ENCODE data around the gene PKD1L1.
"Not testable (repeated sequence)": the region's sequence is repeated elsewhere in the genome, so short reads cannot be mapped to it uniquely, and the experiment has no call there.

The PKD1L1 gene

DNA sequence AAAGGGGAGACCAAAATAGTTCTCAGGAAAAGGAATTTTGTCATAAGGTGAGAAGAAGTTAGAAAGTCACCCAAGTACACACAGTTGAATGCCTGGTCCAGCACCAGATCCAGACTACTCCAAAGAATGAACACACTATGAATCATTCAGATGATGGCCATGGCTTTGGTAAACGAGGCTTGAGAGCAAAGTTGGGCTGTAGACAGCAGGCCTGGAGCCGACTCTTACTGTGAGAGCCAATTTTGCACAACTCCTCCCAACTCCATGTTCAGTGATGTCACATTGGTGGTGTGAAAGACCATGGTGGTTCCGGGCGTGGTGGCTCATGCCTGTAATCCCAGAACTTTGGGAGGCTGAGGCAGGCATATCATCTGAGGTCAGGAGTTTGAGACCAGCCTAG is 131.6 kb downstream of the PKD1L1 start:
- no peak for DNase-seq (ENCODE audit: low spot score)

DNA sequence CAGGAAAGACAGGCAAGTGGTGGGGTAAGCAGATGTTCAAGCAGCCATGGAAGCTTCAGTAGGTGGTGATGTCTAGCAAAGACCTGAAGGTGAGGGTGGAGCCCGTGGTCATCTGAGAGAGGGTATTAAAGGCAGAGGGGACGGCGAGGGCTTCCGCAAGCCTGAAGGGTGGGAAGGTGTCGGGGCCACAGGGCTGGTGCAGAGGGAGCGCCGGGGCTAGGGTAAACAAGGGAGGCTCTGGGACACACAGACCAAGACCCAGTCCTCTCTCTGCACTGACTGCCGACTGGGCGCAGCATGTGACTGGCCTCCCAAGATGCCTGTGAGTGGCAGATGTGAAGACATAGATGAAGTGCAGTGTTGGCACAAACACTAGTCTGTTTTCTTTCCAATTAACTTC is 132.4 kb downstream of the PKD1L1 start:
- no peak for DNase-seq (ENCODE audit: low spot score)

DNA sequence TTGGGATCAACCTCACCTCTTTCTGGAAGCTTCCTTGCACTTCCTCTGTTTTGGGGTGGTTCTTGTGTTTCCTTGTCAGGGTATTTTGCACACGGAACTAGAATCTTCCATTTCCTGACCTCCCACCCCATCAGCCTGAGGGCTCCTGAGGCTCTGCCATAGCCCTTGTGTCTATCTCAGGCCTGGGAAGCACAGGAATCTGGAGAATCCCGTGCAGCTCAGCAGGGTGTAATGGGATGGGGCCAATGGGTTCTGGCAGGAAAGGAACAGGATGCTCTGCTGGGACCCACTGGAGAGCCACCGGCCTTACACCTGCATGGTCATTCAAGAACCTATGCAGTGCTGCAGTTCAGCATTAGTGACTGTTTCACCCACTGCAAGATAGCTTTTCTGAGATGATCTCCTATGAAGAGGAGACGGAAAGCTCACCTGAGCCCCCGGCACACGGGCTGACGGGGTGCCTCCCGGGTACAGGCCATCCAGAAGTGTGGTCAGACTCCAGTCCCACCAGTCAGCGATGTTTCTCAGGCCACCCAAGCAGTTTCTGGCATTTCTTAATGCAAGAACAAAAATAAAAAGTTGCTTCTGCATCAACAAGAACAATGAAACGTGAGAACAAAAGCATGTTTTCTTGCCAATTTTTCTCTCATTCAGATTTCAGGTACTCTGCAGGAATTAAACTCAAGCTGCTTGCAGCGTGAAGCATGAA is 133.2 kb downstream of the PKD1L1 start:
- no peak for DNase-seq (ENCODE audit: low spot score)

DNA sequence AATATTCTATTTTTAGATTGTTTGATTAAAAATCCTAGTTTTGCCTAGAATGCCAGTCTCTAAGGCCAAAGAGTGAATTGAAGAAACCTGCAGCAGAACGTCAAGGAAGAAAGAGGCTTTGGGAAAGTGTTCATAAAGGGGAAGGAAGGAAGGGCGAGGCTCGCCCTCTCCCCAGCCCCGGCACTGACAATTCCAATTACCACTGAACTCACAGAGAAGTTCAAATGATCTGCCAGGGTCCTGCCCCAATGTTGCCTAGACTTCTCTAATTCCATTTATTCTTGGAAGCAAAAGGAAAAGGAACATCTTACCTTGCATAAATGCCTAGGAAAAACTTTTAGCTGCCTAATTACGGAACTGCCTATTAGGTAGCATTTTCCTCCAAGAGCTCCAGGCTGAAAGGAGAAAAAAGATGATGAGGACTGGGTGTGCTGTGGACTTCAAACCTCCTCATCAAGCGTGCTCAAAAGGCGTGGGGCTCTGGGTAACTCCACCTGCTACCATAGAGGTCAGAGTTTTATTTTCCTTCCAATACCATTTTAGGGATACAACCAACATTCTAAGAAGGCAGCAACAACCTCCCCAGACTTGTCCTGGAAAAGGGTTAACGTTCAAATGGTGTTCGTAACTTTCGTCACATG is 134.5 kb downstream of the PKD1L1 start:
- no peak for DNase-seq (ENCODE audit: low spot score)

DNA sequence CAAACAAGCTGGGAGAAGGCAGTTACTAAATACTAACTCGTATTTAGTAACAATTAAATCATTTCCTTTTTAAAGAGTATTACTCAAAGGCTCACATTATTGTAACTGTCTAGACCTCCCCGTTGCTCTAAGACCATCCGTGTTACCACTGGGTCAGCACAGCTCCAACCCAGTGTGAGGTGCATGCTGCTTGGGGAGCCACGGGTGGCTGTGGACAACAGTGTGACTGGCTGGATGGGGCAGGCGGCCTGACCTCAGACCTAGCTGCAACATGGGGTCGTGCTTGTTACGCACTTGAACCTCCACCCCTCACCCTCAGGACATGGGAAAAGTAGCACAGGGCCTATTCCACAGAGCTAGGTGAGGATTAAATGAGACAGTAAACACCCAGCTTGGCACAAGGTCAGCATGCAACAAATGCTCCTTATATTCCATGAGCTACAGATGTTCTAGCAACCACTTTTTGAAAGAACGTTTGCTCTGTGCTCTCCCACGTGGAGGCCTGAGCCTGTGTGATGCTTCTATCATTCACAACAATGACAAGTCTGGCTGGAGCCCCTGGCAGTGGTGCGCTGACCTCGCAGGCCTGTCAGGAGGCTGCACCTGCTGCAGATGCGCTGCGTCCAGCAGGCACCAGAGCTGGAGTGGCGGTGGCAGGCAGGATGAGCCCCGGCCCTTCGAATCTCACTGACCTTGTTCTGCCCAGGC is 135.7 kb downstream of the PKD1L1 start:
- DNase-seq (ENCODE audit: low spot score) = no peak

DNA sequence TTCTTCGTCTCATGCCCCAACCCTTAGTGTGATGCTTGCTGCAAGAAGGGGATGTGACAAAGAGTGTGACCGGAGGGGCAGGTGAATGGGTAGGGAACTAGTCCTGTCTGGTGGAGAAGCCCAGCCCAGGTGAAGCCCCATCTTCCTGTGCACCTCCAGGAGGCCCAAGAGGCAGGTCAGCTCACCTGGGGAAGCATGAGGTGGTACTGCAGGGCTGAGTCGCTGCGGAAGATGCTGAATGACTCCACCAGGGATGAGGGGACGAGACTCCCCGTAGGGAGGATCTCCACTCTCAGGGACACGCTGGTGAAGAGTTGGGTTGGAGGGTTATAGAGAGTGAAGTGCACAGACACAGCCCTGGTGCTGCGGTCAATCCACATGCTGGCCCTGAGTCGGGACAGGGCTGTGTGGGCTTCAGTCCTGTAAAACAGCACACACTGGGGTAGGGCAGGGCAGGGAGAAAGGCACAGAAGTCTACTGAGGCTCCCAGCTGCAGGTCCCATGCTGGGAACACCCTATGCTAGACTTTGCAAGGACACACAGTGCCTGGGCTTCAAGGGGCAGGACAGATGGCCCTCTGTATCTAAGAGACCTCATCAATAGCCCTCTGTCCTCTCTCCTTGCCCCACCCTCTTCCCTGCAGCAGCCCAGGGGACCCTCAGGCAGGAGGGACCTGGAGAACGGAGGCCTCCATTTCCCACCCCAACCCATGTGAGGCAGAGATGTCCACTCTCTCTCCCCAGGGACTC is 136.5 kb downstream of the PKD1L1 start:
- DNase-seq (ENCODE audit: low spot score) = no peak

DNA sequence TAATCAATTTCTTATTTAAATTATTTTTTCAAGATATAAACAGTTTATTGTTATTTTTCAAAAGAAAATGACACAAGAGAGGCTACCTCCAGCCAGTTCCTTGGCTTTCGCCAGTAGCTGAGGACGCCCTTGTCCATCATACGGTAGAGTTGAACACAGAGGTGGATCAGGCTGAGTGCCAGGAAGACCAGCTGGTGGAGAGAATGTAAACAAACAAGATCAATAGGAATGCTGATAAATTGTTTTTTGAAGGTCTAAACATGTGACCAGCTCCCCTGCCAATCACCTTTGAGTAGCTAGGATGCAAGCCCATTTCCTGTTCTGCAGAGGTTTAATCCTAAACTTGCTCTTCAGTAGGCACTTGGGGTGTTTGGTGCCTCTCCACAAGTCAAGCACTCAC is 138.9 kb downstream of the PKD1L1 start:
- DNase-seq (ENCODE audit: low spot score) = no peak

DNA sequence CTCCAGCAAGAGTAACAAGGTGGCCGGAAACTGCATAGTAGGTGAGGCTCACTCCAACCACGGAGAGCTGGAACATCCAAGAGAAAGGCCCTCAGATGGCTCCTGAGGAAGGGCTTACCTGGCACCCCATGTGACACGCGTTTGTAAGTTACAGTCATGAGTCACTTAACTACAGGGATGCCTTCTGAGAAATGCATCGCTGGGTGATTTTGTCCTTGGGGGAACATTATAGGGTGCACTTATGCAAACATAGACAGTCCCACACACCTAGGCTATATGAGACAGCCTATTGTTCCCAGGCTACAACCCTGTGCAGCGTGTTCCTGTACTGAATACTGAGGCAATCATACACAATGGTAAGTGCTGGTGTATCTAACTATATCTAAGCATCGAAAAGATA is 139.9 kb downstream of the PKD1L1 start:
- no peak for DNase-seq (ENCODE audit: low spot score)

DNA sequence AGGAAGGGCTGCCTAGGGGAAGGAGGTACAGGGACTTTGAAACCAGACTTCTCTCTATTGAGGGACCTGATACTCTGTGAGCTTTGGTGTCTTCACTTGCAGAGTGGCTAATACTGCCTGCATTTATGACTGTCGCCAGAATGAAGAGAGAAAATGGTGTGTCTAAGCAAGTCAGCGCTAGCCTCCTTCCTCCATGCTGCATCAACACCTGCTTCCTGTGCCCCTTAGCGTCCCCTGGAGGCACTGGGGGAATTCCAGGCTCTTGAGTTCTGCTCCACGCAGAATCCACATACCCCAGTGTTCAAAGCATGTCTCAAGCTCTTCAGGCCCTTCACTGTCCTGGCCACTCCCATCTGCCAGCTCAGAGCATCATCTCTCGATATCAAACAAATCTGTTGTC is 140.5 kb downstream of the PKD1L1 start:
- DNase-seq (ENCODE audit: low spot score) = no peak

DNA sequence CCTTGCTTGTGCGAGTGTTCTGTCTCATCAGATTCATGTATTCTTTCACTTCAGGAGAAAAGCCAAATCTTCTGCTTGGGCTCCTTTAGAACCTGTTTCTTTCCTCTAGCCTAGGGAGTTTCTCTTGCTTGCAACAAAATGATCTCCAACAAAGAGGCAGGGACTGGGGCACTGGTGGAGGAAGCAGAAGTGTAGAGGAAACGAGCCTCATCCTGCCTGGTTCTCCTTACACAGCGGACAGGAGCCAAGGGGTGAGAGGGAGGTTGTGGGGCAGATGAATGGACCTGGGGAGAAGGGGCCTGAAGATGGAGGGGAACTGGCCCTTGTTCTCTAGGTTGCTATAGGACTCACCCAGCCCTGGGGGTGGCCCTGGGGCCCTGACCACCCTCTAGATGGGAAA is 141.1 kb downstream of the PKD1L1 start:
- no peak for DNase-seq (ENCODE audit: low spot score)

DNA sequence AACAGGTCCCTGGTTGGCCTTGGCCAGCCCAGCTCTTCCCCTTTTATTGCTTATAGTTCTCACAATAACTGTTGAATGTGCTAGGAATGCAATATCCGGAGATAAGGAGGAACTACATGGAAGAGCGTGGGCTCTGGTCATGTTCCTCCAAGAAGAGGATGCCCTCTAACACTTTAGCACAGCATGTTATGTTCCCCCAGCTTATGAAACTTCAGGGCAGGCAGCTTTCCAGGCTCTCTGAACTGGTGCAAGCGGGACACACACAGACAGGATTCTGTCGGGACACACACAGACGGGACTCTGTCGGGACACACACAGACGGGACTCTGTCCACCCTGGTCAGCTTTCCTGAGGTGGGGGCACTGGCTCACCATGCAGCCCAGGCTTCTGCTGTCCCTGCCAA is 141.6 kb downstream of the PKD1L1 start:
- DNase-seq (ENCODE audit: low spot score) = no peak

DNA sequence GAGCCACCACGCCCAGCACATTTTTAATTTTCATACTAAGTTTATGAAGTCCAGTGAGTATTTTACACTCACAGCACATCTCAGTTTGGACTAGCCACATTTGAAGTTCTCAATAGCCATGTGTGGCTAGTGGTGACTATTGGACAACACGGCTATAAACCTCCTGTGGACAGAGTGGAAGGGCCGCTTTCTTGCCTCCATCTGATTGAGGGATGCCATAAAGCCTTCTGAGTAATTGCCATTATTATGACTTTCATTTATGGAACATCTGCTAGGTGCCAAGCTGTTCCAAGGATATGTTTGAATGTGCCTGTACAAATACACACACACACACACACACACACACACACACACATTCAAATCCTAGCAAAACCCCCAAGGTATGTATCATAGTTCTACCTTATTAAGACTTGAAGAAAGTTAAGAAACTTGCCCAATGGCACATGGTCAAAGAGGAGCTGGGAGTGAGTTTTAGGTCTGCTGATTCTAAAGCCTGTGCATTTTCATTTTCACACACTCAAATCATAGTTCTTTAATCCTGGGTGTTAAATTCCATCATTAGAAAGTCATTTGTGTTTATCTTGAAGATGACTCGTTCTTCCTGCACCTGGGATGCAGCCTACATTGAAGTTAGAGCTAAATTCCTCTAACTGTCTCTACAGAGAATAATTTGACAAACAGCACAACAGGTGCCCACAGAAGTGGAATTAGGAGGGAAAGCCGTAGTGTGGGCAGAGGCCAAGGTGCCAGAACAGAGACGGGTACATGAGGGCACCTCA is 143.3 kb downstream of the PKD1L1 start:
- DNase-seq (ENCODE audit: low spot score) = no peak

DNA sequence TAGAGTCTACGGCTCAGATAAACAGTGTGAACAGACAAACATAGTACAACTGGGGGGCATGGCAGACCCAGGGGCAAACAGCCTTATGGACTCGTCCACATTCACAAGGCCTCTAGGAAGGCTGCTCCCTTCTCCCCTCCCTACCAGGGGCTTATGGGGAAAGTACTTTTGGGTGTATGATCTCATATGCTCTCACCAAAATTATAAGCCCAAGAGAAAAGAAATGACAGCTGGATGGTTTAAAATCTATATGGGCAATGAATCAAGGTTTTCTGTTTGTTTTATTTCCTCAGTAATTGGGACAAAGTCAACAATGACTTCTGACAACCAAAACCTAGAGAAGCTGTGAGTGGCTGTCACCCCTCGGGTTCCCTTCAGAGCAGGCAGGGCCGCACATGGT is 144.4 kb downstream of the PKD1L1 start:
- no peak for DNase-seq (ENCODE audit: low spot score)

DNA sequence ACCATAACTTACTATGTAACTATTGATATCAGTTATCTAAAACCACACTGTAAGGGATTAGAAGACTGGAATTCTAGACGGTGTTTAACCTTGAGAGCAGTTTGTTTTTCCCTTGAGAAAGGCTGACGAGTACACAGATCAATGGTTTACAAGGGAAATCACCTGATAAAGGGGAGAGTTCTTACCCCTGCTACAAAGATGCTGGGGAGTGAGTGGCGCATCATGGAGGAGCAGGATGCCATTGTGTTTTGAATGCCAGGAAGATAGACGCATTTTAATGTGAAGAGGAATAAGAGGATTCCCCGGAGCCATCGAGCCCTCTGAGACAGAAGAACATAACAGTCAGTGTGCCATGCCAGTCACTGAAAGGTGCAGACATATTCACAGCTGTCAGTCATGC is 145.2 kb downstream of the PKD1L1 start:
- no peak for DNase-seq (ENCODE audit: low spot score)

DNA sequence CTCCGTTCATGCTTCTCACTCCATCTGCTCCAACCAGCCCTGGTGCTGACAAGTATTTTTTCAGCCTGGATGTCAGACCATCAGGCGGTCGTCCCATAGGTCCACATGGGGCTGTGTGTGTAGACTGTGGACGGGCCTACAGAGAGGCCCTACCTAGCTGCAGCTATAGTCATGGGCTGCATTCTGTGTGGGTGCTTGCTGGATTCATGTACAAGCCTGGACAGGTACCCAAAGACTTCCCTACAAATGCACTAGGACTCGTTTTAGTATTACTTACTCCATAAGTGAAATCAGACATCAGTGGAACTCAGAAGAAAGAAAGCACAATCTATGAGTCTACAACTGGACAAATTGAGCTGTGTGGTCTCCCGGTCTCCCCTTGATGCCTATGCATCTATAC is 146.8 kb downstream of the PKD1L1 start:
- DNase-seq (ENCODE audit: low spot score) = no peak

DNA sequence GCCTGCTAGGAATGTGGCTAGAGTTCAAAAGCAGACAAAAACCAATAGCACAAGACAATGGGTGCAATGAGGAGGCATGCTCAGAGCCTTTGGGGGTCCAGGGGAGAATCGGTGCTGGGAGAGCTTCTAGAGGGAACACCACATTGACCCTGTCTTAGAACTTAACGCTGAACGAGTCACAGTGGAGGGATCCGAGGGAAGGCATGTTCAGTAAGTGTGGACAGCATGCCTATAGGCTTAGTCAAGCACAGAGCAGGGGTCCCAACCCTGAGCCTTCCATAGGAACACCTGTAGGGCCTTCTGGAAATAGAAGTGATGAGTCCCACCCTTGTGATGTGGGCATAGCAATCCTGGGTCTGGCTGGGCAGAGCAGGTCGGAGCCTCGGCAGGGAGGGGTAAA is 148.7 kb downstream of the PKD1L1 start:
- DNase-seq (ENCODE audit: low spot score) = no peak

DNA sequence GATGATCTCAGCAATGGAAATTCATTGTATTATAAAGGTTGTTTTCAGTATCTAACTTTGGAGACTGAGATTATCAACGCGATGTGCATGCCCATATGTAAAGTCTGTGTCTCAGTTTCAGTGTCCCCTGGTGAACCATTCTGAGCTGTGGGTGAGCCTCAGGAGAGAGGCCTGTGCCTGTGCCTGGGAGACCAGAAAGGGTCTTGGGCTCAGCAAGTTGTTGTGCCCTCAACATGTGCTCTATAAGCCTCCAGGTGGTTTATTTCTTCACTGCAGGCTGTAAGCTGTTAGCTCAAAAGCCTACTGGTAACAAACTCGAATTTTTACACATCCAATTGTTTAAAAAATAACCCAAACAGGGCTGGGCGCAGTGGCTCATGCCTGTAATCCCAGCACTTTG is 151.9 kb downstream of the PKD1L1 start:
- no peak for DNase-seq (ENCODE audit: low spot score)

DNA sequence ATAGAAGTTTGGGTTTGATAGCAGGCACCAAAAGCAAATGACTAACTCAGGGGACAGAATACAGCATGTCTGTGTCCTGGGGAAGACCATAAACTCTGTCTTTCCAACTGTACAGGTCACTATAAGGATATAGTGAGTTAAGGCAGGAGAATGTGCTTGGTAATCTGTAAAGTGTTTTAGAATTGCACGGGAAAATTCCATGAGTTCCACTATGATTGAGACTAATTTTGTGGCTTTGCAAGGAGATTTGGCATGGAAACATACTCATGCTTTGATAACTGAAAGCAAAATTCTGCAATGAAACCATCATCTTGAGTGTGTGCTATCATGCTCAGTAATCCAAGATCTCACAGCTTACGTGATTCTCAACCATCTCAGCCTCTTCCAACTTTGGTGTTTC is 152.6 kb downstream of the PKD1L1 start:
- DNase-seq (ENCODE audit: low spot score) = no peak

DNA sequence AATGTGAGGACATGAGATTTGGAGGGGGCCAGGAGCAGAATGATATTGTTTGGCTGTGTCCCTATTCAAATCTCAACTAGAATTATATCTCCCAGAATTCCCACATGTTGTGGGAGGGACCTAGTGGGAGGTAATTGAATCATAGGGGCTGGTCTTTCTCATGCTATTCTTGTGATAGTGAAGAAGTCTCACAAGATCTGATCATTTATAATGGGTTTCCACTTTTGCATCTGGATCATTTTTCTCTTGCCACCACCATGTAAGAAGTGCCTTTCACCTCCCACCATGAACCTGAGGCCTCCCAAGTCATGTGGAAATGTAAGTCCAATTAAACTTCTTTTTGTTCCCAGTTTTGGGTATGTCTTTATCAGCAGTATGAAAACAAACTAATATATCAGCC is 153.1 kb downstream of the PKD1L1 start:
- not testable (repeated sequence) for DNase-seq (ENCODE audit: low spot score)

DNA sequence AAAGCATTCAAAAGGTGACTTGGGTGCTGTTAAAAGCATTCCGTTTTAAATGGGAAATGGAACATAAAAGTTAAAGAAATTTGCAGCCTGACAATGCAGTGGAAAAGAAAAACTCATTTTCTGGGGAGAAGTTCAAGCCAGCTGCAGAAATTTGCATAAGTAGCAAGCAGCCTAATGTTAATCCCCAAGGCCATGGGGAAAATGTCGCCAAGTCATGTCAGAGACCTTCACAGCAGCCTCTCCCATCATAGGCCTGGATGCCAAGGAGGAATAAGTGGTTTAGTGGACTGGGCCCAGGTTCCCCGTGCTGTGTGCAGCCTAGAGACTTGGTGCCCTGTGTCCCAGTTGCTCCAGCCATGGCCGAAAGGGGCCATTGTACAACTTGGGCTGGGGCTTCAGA is 154.2 kb downstream of the PKD1L1 start:
- DNase-seq (ENCODE audit: low spot score) = no peak

DNA sequence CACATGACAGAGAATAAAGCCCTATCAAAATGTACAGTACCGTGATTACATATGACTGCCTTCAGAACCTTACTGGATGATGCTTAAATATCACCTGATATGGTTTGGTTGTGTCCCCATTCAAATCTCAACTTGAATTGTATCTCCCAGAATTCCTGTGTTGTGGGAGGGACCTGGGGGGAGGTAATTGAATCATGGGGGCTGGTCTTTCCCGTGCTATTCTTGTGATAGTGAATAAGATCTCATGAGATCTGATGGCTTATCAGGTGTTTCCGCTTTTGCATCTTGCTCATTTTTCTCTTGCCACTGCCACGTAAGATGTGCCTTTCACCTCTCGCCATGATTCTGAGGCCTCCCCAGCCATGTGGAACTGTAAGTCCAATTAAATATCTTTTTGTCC is 155.1 kb downstream of the PKD1L1 start:
- DNase-seq (ENCODE audit: low spot score) = not testable (repeated sequence)

DNA sequence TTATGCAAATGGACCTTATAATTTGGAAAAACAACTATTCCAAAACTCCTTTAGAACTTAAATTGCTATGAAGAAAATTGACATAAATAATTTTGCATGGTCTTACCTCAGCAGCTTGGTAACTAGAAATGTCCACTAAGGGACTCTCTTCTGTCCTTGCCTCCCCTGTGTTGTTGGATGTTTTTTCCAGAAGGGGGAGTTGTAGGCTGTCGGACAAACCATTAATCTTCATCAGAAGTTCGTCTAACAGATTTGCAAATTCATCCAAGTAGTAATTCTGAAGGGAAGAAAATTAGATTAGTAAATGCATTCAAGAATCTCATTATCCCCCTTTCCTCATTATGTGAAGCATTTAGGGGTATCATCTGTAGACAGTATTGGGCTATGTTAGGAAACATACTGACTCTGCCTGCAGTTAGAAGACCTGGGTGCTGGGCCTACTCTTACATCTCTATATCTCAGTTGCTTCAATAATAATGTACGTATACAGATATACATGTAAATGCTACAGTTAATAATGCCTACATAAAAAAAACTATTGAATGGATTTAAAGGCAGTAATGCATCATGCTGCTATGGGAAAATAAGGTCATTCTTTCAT is 155.6 kb downstream of the PKD1L1 start:
- DNase-seq (ENCODE audit: low spot score) = no peak

Data from CD4-positive, alpha-beta T cell treated with Interleukin-6 at 100 ng/mL for 8 hours (primary cell).